ENCODE measurements around the gene MTFP1. TPM values are rescaled to one million over a fixed set of nuclear protein-coding genes. Genes with fewer than 3 reads are reported as not detected.
A peak's percentile ranks its signal among the peaks of the same experiment; 100 is the strongest.
"Not testable (repeated sequence)": the region's sequence is repeated elsewhere in the genome, so short reads cannot be mapped to it uniquely, and the experiment has no call there.

Gene MTFP1
- total RNA-seq, 1 experiment from 2014 or later, result 86.9 TPM

- POLR2A ChIA-PET (ENCODE audit: low non-redundant PET), result no interaction called here
- BruUV-seq (replicated peaks), result no TSS peak
These were observed 25.4 kb upstream of the MTFP1 start for GRCh38 chr22:30400159-30400558.

GRCh38 chr22:30401024-30401423 lies 24.5 kb upstream of the MTFP1 start:
- BruUV-seq (replicated peaks); CTCF ChIA-PET; POLR2A ChIA-PET (ENCODE audit: low non-redundant PET); H3K9me3 ChIP-seq (ENCODE audit: low read depth, low read length, poor library complexity, severe bottlenecking); H3K27me3 ChIP-seq (replicated peaks; ENCODE audit: insufficient read depth, low read depth, low read length, poor library complexity); H3K36me3 ChIP-seq (ENCODE audit: insufficient read depth, low read length, poor library complexity, severe bottlenecking); H3K27ac ChIP-seq (ENCODE audit: low read depth, low read length, poor library complexity, severe bottlenecking); DNase-seq (ENCODE audit: low spot score); H3K4me3 ChIP-seq (ENCODE audit: low read depth, low read length, poor library complexity, severe bottlenecking): not testable (repeated sequence)
- peaks cover 18% of the 10 kb centered on the region for H3K4me1 ChIP-seq (ENCODE audit: insufficient read depth, low read length, poor library complexity, severe bottlenecking)
- intact Hi-C loops (cut with micrococcal nuclease; ENCODE audit: unreplicated experiment), result loop anchor here (10.0 kb wide), 1 partner anchor 56 kb away; no protein-coding TSS in a partner anchor

More at GRCh38 chr22:30400159-30400558, 25.4 kb upstream of the MTFP1 start:
- H3K9me3 ChIP-seq (ENCODE audit: low read depth, low read length, poor library complexity, severe bottlenecking), result no peaks in the 10 kb centered on the region
- peaks cover 18% of the 10 kb centered on the region for H3K4me1 ChIP-seq (ENCODE audit: insufficient read depth, low read length, poor library complexity, severe bottlenecking)
- H3K36me3 ChIP-seq (ENCODE audit: insufficient read depth, low read length, poor library complexity, severe bottlenecking), result no peaks in the 10 kb centered on the region
- intact Hi-C loops (cut with micrococcal nuclease; ENCODE audit: unreplicated experiment), result loop anchor here (10.0 kb wide), 1 partner anchor 55 kb away; no protein-coding TSS in a partner anchor
- H3K4me3 ChIP-seq (ENCODE audit: low read depth, low read length, poor library complexity, severe bottlenecking), result no peak overlapping the region
- TF ChIP-seq CTCF (conservative IDR thresholded peaks at IDR 0.05; ENCODE audit: low read depth, low read length), result no peak
- TF ChIP-seq EZH2 (IDR thresholded peaks at IDR 0.05; ENCODE audit: borderline replicate concordance, low read depth, low read length, poor library complexity, severe bottlenecking), result no peak
- CTCF ChIA-PET, result interaction anchor here (0.7 kb wide), 1 partner anchor 13 kb away, joined by 6 read pairs; the partner anchor contains the start of gene RNF215
- H3K27ac ChIP-seq (ENCODE audit: low read depth, low read length, poor library complexity, severe bottlenecking), result no peak overlapping the region
- DNase-seq (ENCODE audit: low spot score), result no peak
- H3K27me3 ChIP-seq (replicated peaks; ENCODE audit: insufficient read depth, low read depth, low read length, poor library complexity), result no peaks in the 10 kb centered on the region

GRCh38 chr22:30402028-30402765 lies 23.4 kb upstream of the MTFP1 start:
- Histone ChIP-seq H3K4me1 (ENCODE audit: insufficient read depth, low read length, poor library complexity, severe bottlenecking) (peaks cover 13% of the 10 kb centered on the region), H3K9me3 (ENCODE audit: low read depth, low read length, poor library complexity, severe bottlenecking) (no peaks in the 10 kb centered on the region), H3K27ac (ENCODE audit: low read depth, low read length, poor library complexity, severe bottlenecking) (peak overlapping the region; percentile 37), H3K4me3 (ENCODE audit: low read depth, low read length, poor library complexity, severe bottlenecking) (no peak overlapping the region), H3K36me3 (ENCODE audit: insufficient read depth, low read length, poor library complexity, severe bottlenecking) (peaks cover 10% of the 10 kb centered on the region), H3K27me3 (replicated peaks; ENCODE audit: insufficient read depth, low read depth, low read length, poor library complexity) (no peaks in the 10 kb centered on the region)
- TF ChIP-seq EZH2 (IDR thresholded peaks at IDR 0.05; ENCODE audit: borderline replicate concordance, low read depth, low read length, poor library complexity, severe bottlenecking) (no peak), CTCF (conservative IDR thresholded peaks at IDR 0.05; ENCODE audit: low read depth, low read length) (no peak)
- no peak for DNase-seq (ENCODE audit: low spot score)
- BruUV-seq (replicated peaks), result no TSS peak
- POLR2A ChIA-PET (ENCODE audit: low non-redundant PET), result no interaction called here
- CTCF ChIA-PET, result interaction anchor here (1.0 kb wide), 1 partner anchor 15 kb away, joined by 3 read pairs; no protein-coding TSS in a partner anchor
- intact Hi-C loops (cut with micrococcal nuclease; ENCODE audit: unreplicated experiment), result loop anchor here (10.0 kb wide), 1 partner anchor 57 kb away; no protein-coding TSS in a partner anchor

- POLR2A ChIA-PET (ENCODE audit: low non-redundant PET), result not testable (repeated sequence)
- peaks cover 13% of the 10 kb centered on the region for H3K36me3 ChIP-seq (ENCODE audit: insufficient read depth, low read length, poor library complexity, severe bottlenecking)
- intact Hi-C loops (cut with micrococcal nuclease; ENCODE audit: unreplicated experiment), result loop anchor here (10.0 kb wide), 1 partner anchor 58 kb away; no protein-coding TSS in a partner anchor
These were observed 22.8 kb upstream of the MTFP1 start for GRCh38 chr22:30402766-30403104.

More at GRCh38 chr22:30402766-30403104, 22.8 kb upstream of the MTFP1 start:
- not testable (repeated sequence) for H3K27me3 ChIP-seq (replicated peaks; ENCODE audit: insufficient read depth, low read depth, low read length, poor library complexity); H3K4me3 ChIP-seq (ENCODE audit: low read depth, low read length, poor library complexity, severe bottlenecking); BruUV-seq (replicated peaks); H3K27ac ChIP-seq (ENCODE audit: low read depth, low read length, poor library complexity, severe bottlenecking); DNase-seq (ENCODE audit: low spot score); H3K9me3 ChIP-seq (ENCODE audit: low read depth, low read length, poor library complexity, severe bottlenecking)
- H3K4me1 ChIP-seq (ENCODE audit: insufficient read depth, low read length, poor library complexity, severe bottlenecking), result peaks cover 11% of the 10 kb centered on the region
- CTCF ChIA-PET, result interaction anchor here (1.0 kb wide), 1 partner anchor 15 kb away, joined by 3 read pairs; no protein-coding TSS in a partner anchor
